HCT116 (cell line): ENCODE measurements around the gene TMEM131. TPM values are rescaled to one million over a fixed set of nuclear protein-coding genes. Genes with fewer than 3 reads are reported as not detected.

ENCODE experiments used
- ATAC-seq: fragments of 200-7000 bp; cut with Tn5 transposase; 2 replicates; pipeline ENCODE4 v1.9.1; 2020; ENCODE audit warnings: mild to moderate bottlenecking, moderate library complexity
- BruUV-seq: library from RNA; stranded (reverse); fragments of 400-500 nt; replicated peaks from 2 replicates; lab custom pipeline; 2021; lab: Mats Ljungman, UMichigan
- CTCF ChIA-PET: fragments of 300-600 bp; sonication (Branson Sonifier 250); formaldehyde crosslinking; loops from one replicate; lab custom pipeline; 2021; ENCODE audit warnings: antibody characterized with exemption; lab: Charles Lee
- POLR2A ChIA-PET: fragments of 300-600, 350-600 bp; sonication (Branson Sonifier 250); formaldehyde crosslinking; loops from one replicate; lab custom pipeline; 2021; ENCODE audit warnings: antibody characterized with exemption; lab: Charles Lee
- RAD21 ChIA-PET, 2 experiments: fragments of 300-600 bp; sonication (Branson Sonifier 250); formaldehyde crosslinking; loops; one replicate each; lab custom pipeline; 2023; ENCODE audit warnings: low total read pairs in 2 of 2; ENCODE audit not compliant: uncharacterized antibody in 2 of 2, unreplicated experiment in 2 of 2, low non-redundant PET in 1 of 2; lab: Charles Lee
- DNase-seq: peaks from one replicate; pipeline ENCODE4 v3.0.0-alpha.2; 2010; ENCODE audit warnings: low read depth, low spot score
- H2AFZ ChIP-seq: fragments of 200-600 bp; shearing (Covaris generic), sonication (generic); 2 replicates; pipeline ENCODE4 v1.6.1; 2017; ENCODE audit warnings: low read depth, mixed run types, mixed read lengths, antibody characterized with exemption, low read length; ENCODE audit not compliant: poor library complexity, severe bottlenecking
- H3K27ac ChIP-seq: 2 replicates; pipeline ENCODE4 v1.5.1; 2012; ENCODE audit warnings: low read depth, low read length
- H3K27me3 ChIP-seq: fragments of 200-600 bp; sonication (generic); 2 replicates; pipeline ENCODE4 v1.6.1; 2016; ENCODE audit warnings: mixed run types, low read length, mixed read lengths; ENCODE audit not compliant: insufficient read depth
- H3K36me3 ChIP-seq, 2 experiments: fragments of 200-500 bp in 1 of 2; fragments of 200-600 bp in 1 of 2; sonication (Bioruptor generic) in 1 of 2; sonication (generic) in 1 of 2; 2 replicates each; pipeline versions ENCODE4 v1.5.1 to v1.6.1; 2014 to 2016; ENCODE audit warnings: low read length in 2 of 2, inconsistent platforms in 1 of 2, mixed read lengths in 1 of 2, mixed run types in 1 of 2; ENCODE audit not compliant: insufficient read depth in 2 of 2, control insufficient read depth in 1 of 2
- H3K4me1 ChIP-seq, 2 experiments: fragments of 200-600 bp in 1 of 2; sonication (generic) in 1 of 2; 2 replicates each; pipeline versions ENCODE4 v1.5.1 to v1.6.1; 2012 to 2017; ENCODE audit warnings: low read length in 2 of 2, inconsistent platforms in 1 of 2, mild to moderate bottlenecking in 1 of 2, mixed read lengths in 1 of 2, mixed run types in 1 of 2, moderate library complexity in 1 of 2; ENCODE audit not compliant: insufficient read depth in 2 of 2, control insufficient read depth in 1 of 2
- H3K4me2 ChIP-seq: fragments of 200-600 bp; sonication (generic); 2 replicates; pipeline ENCODE4 v1.6.1; 2017; ENCODE audit warnings: mixed run types, low read length, mixed read lengths
- H3K4me3 ChIP-seq, 2 experiments: fragments of 200-600 bp in 1 of 2; sonication (generic) in 1 of 2; replicated peaks in 1 of 2; 2 replicates each; pipeline ENCODE4 v1.5.1; 2011 to 2016; ENCODE audit warnings: low read length in 2 of 2, control low read depth in 1 of 2, low read depth in 1 of 2, mild to moderate bottlenecking in 1 of 2, mixed read lengths in 1 of 2, mixed run types in 1 of 2
- H3K79me2 ChIP-seq: fragments of 200-600 bp; sonication (generic); 2 replicates; pipeline ENCODE4 v1.6.1; 2017; ENCODE audit warnings: mild to moderate bottlenecking, mixed run types, low read length, moderate library complexity, mixed read lengths; ENCODE audit not compliant: insufficient read depth
- H3K9ac ChIP-seq: fragments of 200-600 bp; sonication (generic); 2 replicates; pipeline ENCODE4 v1.6.1; 2016; ENCODE audit warnings: low read length, mixed read lengths
- H3K9me2 ChIP-seq: fragments of 200-600 bp; sonication (generic), shearing (Covaris generic); 2 replicates; pipeline ENCODE4 v1.6.1; 2017; ENCODE audit warnings: mixed run types, mild to moderate bottlenecking, moderate library complexity; ENCODE audit not compliant: insufficient read depth
- H3K9me3 ChIP-seq, 2 experiments: fragments of 200-500 bp in 1 of 2; fragments of 200-600 bp in 1 of 2; sonication (Bioruptor generic) in 1 of 2; sonication (generic) in 1 of 2; 2 replicates each; pipeline ENCODE4 v1.6.1; 2014 to 2017; ENCODE audit warnings: low read length in 2 of 2, mixed read lengths in 2 of 2, inconsistent platforms in 1 of 2, low read depth in 1 of 2, mild to moderate bottlenecking in 1 of 2, mixed run types in 1 of 2, moderate library complexity in 1 of 2; ENCODE audit not compliant: control insufficient read depth in 1 of 2, insufficient read depth in 1 of 2
- H4K20me1 ChIP-seq: fragments of 200-600 bp; sonication (generic), shearing (Covaris generic); 2 replicates; pipeline ENCODE4 v1.6.1; 2017; ENCODE audit warnings: mixed run types, mild to moderate bottlenecking, moderate library complexity; ENCODE audit not compliant: insufficient read depth
- CBX3 ChIP-seq: IDR thresholded peaks from 2 replicates; pipeline ENCODE4 v1.6.1; 2012; ENCODE audit warnings: low read depth
- CEBPB ChIP-seq: IDR thresholded peaks from 2 replicates; pipeline ENCODE4 v1.6.1; 2012; ENCODE audit warnings: low read depth
- EGR1 ChIP-seq: IDR thresholded peaks from 2 replicates; pipeline ENCODE4 v1.6.1; 2012; ENCODE audit warnings: low read depth
- ELF1 ChIP-seq: IDR thresholded peaks from 2 replicates; pipeline ENCODE4 v1.6.1; 2012; ENCODE audit warnings: low read depth, borderline replicate concordance
- EZH2 ChIP-seq: fragments of 200-600 bp; sonication (generic); IDR thresholded peaks from 2 replicates; pipeline ENCODE4 v1.6.1; 2017; ENCODE audit warnings: antibody characterized with exemption, mixed run types
- FOSL1 ChIP-seq: IDR thresholded peaks from 2 replicates; pipeline ENCODE4 v1.6.1; 2012; ENCODE audit warnings: low read depth
- JUND ChIP-seq: IDR thresholded peaks from 2 replicates; pipeline ENCODE4 v1.6.1; 2012
- POLR2A ChIP-seq: IDR thresholded peaks from 2 replicates; pipeline ENCODE4 v1.7.0; 2011; ENCODE audit warnings: borderline replicate concordance; ENCODE audit not compliant: insufficient read depth, insufficient read length; ENCODE audit errors: extremely low read depth
- POLR2AphosphoS5 ChIP-seq: IDR thresholded peaks from 2 replicates; pipeline ENCODE4 v1.6.1; 2011; ENCODE audit warnings: mild to moderate bottlenecking, low read depth, low read length, moderate library complexity
- SIN3A ChIP-seq: IDR thresholded peaks from 2 replicates; pipeline ENCODE4 v1.6.1; 2012; ENCODE audit warnings: low read depth
- SP1 ChIP-seq: IDR thresholded peaks from 2 replicates; pipeline ENCODE4 v1.6.1; 2012; ENCODE audit warnings: low read depth
- SRF ChIP-seq: IDR thresholded peaks from 2 replicates; pipeline ENCODE4 v1.6.1; 2012; ENCODE audit warnings: low read depth
- TCF7L2 ChIP-seq: IDR thresholded peaks from 2 replicates; pipeline ENCODE4 v1.7.0; 2011; ENCODE audit warnings: borderline replicate concordance, inconsistent platforms; ENCODE audit not compliant: insufficient read depth, insufficient read length; ENCODE audit errors: extremely low read depth
- YY1 ChIP-seq: IDR thresholded peaks from 2 replicates; pipeline ENCODE4 v1.6.1; 2011; ENCODE audit warnings: low read length, low read depth, moderate library complexity, mild to moderate bottlenecking; ENCODE audit not compliant: insufficient replicate concordance; ENCODE audit errors: extremely low read depth
- ZFX ChIP-seq: fragments of 450-650 bp; IDR thresholded peaks from 2 replicates; pipeline ENCODE4 v1.6.1; 2017
- ZNF274 ChIP-seq: fragments of 200-500 bp; sonication (Bioruptor generic); IDR thresholded peaks from 2 replicates; pipeline ENCODE4 v1.6.1; 2014; ENCODE audit warnings: mild to moderate bottlenecking, low read depth, low read length, inconsistent platforms
- intact Hi-C: fragments of 100-400 bp; cut with micrococcal nuclease; formaldehyde crosslinking; loops from 2 replicates; pipeline ENCODE4 v1.10.0; 2022
- total RNA-seq: library from RNA; stranded (reverse); gene quantifications from one replicate; pipeline ENCODE4 v1.2.1, GENCODE V29; 2021; ENCODE audit not compliant: unreplicated experiment
- TF ChIP-seq, protein P1 (sequence below): IDR thresholded peaks from 2 replicates; pipeline ENCODE4 v1.6.1; 2012; ENCODE audit warnings: low read depth
- TF ChIP-seq, protein P2 (sequence below): IDR thresholded peaks from 2 replicates; pipeline ENCODE4 v1.6.1; 2012
- TF ChIP-seq, protein P3 (sequence below): IDR thresholded peaks from 2 replicates; pipeline ENCODE4 v1.6.1; 2011; ENCODE audit warnings: mild to moderate bottlenecking, low read length, moderate library complexity; ENCODE audit not compliant: insufficient replicate concordance; ENCODE audit errors: extremely low read depth
- TF ChIP-seq, protein P4 (sequence below): IDR thresholded peaks from 2 replicates; pipeline ENCODE4 v1.6.1; 2012

Gene TMEM131
- total RNA-seq, 1 experiment from 2014 or later = 51.5 TPM

DNA sequence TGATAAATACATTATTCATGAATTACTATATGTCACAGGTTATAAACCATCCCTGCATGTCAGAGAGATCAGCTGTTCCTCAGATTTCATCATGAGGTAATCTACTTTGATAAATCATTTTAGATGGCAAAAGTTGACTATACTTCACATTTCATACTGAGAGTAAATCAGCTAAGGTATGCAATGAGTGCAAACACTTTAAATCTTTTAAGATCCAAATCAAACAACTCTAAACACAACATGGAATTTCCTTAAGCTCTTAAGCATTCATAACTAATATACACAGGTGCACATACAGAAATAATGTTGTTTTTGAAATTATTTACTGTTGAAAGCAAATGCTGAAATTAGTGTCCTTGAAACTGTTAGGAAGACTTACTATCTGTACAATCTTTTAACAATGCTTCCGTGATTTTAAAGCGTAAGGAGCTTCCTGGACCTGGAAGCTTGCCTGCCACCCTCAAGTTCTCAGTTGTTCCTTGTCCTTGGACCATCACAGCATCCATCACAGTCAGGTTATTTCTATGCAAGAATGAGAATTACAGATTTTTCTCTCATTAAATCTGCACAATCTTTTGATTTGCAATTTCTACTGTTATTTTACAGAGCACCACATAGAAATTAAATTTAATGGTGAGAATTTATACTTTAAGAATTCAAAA, 199.2 kb downstream of the TMEM131 start:
- RAD21 ChIA-PET = no interaction called here
- H3K36me3 ChIP-seq = peaks cover 7 to 8% of the 10 kb centered on the region in 2 experiments; a peak in 2 of 4 replicates
- no peak overlapping the region for H3K4me2 ChIP-seq
- H3K9me3 ChIP-seq = no peaks in the 10 kb centered on the region
- POLR2A ChIA-PET = no interaction called here
- no peak for TF ChIP-seq POLR2A
- TF ChIP-seq CBX3 = no peak
- no peak for TF ChIP-seq FOSL1
- no peak for TF ChIP-seq EZH2
- TF ChIP-seq, protein P1, sequence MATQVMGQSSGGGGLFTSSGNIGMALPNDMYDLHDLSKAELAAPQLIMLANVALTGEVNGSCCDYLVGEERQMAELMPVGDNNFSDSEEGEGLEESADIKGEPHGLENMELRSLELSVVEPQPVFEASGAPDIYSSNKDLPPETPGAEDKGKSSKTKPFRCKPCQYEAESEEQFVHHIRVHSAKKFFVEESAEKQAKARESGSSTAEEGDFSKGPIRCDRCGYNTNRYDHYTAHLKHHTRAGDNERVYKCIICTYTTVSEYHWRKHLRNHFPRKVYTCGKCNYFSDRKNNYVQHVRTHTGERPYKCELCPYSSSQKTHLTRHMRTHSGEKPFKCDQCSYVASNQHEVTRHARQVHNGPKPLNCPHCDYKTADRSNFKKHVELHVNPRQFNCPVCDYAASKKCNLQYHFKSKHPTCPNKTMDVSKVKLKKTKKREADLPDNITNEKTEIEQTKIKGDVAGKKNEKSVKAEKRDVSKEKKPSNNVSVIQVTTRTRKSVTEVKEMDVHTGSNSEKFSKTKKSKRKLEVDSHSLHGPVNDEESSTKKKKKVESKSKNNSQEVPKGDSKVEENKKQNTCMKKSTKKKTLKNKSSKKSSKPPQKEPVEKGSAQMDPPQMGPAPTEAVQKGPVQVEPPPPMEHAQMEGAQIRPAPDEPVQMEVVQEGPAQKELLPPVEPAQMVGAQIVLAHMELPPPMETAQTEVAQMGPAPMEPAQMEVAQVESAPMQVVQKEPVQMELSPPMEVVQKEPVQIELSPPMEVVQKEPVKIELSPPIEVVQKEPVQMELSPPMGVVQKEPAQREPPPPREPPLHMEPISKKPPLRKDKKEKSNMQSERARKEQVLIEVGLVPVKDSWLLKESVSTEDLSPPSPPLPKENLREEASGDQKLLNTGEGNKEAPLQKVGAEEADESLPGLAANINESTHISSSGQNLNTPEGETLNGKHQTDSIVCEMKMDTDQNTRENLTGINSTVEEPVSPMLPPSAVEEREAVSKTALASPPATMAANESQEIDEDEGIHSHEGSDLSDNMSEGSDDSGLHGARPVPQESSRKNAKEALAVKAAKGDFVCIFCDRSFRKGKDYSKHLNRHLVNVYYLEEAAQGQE = no peak
- TF ChIP-seq ZFX = no peak
- TF ChIP-seq JUND = no peak
- TF ChIP-seq SIN3A = no peak
- TF ChIP-seq TCF7L2 = no peak
- no peak for TF ChIP-seq SP1
- TF ChIP-seq POLR2AphosphoS5 = no peak
- TF ChIP-seq, protein P2, sequence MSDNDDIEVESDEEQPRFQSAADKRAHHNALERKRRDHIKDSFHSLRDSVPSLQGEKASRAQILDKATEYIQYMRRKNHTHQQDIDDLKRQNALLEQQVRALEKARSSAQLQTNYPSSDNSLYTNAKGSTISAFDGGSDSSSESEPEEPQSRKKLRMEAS = no peak
- TF ChIP-seq ELF1 = no peak
- TF ChIP-seq YY1 = no peak
- no peak for TF ChIP-seq EGR1
- TF ChIP-seq, protein P3, sequence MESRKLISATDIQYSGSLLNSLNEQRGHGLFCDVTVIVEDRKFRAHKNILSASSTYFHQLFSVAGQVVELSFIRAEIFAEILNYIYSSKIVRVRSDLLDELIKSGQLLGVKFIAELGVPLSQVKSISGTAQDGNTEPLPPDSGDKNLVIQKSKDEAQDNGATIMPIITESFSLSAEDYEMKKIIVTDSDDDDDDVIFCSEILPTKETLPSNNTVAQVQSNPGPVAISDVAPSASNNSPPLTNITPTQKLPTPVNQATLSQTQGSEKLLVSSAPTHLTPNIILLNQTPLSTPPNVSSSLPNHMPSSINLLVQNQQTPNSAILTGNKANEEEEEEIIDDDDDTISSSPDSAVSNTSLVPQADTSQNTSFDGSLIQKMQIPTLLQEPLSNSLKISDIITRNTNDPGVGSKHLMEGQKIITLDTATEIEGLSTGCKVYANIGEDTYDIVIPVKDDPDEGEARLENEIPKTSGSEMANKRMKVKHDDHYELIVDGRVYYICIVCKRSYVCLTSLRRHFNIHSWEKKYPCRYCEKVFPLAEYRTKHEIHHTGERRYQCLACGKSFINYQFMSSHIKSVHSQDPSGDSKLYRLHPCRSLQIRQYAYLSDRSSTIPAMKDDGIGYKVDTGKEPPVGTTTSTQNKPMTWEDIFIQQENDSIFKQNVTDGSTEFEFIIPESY = no peak
- TF ChIP-seq SRF = no peak
- TF ChIP-seq, protein P4, sequence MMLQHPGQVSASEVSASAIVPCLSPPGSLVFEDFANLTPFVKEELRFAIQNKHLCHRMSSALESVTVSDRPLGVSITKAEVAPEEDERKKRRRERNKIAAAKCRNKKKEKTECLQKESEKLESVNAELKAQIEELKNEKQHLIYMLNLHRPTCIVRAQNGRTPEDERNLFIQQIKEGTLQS = no peak
- no peak for TF ChIP-seq CEBPB
- no peak for TF ChIP-seq ZNF274
- no peaks in the 10 kb centered on the region for H3K9me2 ChIP-seq
- H3K4me1 ChIP-seq = no peaks in the 10 kb centered on the region
- no peak overlapping the region for H2AFZ ChIP-seq
- BruUV-seq = no TSS peak
- H3K4me3 ChIP-seq = no peak overlapping the region
- no peak overlapping the region for H3K9ac ChIP-seq
- ATAC-seq (no peak), DNase-seq (no peak)
- no peak overlapping the region for H3K27ac ChIP-seq
- CTCF ChIA-PET = no interaction called here
- no peaks in the 10 kb centered on the region for H4K20me1 ChIP-seq
- no peaks in the 10 kb centered on the region for H3K27me3 ChIP-seq
- H3K79me2 ChIP-seq = no peaks in the 10 kb centered on the region
- intact Hi-C loops = no loop called here
